COLO668 (cell line): ENCODE measurements around the gene ING3.

Source experiments
- DNase-seq: peaks from one replicate; lab custom pipeline; 2025; ENCODE audit not compliant: unreplicated experiment; lab: John Stamatoyannopoulos, UW

Gene ING3

DNA sequence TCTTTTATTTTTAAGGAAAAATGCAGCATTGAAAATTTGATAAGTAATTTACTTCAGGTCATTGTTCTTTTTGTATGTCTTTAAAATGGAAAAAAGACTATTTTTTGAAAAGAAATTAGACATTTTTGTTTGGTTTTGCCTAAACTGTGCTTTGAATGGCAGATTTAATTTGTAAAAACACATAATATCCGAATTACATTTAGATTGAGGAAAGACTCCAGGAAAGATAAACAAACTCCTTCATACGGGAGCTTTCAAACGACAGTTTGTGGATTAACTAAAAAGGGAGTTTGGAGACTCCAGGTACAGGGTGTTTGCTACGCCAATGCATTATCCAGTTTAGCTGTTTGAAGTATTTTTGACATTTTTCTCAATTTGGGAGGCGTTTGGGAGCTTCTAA, 74.0 kb downstream of the ING3 start:
- no peak for DNase-seq

DNA sequence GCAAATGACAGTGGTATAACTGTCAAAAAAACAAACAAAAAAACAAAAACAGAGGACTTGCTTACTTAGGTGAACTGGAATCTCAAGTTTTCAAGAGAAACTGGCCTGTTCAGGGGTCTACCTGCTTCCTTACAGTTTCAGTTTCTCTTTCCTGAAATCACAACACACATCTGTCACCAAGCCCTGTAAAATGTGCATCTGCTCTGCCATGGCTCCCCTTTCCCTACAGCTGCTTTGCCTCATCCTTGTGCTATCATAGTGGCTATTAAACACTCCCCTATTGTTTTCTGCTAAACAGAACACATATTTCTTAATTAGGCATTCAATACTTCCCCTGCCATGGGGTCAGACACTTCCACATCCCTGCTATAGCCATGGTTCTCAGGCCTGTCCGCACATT, 75.6 kb downstream of the ING3 start:
- DNase-seq = no peak

DNA sequence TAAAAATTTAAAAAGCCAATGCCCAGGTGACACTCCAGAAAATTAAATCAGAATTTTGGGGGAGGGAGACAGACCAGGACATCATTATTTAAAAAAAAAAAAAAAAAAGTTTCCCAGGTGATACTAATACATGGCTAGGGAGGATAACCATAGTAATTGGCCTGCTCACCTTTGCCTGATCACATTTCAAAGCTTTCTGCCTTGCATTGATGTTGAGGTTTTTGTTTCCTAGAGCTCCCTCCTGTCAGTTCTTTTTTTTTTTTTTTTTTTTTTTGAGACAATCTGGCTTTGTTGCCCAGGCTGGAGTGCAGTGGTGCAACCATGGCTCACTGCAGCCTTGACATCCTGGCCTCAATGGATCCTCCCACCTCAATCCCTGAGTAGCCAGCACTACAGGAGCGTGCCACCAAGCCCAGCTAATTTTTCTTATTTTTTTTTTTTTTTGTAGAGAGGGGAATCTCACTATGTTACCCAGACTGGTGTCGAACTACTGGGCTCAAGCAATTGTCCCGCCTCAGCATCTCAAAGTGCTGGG, 76.1 kb downstream of the ING3 start:
- DNase-seq = no peak
